HG03045 (cell line): ENCODE measurements around the gene RDX.

Source experiments
- ATAC-seq: cut with Tn5 transposase; IDR thresholded peaks from one replicate; pipeline ENCODE4 v1.9.1; 2021; ENCODE audit warnings: mild to moderate bottlenecking, moderate library complexity; ENCODE audit not compliant: unreplicated experiment

Gene RDX

DNA sequence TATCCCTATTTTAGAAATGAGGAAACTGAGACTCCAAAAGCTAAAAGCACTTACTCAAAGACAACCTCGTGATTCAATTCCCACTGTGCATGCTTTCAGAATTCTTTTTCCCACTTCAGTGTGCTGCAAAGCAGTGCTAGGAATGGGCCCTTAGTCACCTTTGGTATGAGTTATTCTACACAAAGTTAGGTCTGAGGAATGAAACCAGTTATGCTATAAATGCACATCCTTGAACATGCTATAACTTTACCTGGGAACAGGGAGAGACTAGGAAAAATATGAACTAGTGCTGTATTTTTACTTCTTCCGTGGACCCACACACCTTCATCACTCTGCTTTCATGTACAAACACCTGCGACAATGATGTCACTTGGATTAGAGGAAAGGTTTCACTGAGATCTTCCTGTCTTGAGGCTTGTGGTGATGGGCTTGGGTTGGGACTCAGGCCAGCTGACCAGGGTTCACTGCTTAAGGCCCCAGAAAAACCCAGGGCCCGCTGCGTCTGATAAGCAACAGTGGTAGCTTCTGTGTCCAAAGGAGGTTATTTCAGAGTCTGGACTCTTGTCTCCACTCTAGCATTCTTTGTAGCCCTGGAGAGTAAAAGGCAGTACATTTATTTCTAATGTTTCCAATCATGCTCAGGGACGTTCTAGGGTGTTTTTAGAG is 121.6 kb downstream of the RDX start:
- ATAC-seq, result no peak

DNA sequence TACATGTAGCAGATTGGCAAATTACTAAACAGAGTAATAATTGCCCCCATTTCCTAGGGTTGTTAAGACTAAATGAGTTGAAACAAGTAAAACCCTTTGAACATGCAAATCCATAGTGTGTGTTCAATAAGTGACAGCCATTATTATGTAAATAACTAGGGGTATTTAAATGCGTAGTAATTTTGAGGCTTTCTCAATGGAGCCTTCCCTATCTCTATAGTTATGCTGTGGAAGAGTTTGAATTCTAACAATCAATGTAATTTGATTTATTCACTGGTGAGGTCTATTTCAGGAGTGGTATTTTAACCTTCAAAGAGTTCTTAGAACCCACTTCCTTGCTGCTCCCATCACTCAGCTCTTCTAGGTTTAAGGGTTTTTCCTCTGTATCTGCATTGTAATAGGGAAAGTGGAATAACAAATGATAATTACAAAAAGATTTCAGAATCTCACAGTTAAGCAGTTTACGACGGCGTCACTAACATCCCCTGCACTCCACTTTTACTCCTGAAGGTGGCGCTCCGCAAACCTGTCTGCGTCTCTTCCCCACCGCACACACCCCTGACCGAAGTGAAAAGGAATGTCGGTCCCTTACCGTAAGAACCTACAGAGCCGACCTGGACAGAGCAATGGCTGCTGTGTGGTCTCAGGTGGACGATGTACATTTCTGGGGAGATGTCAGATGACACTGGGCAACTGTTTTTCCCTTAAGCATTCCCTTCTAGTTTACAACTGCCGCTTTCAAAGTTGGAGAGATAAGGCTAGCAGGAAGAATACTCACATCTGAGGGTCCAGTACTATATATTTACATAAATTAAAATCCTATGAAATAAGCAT is 122.4 kb downstream of the RDX start:
- no peak for ATAC-seq

DNA sequence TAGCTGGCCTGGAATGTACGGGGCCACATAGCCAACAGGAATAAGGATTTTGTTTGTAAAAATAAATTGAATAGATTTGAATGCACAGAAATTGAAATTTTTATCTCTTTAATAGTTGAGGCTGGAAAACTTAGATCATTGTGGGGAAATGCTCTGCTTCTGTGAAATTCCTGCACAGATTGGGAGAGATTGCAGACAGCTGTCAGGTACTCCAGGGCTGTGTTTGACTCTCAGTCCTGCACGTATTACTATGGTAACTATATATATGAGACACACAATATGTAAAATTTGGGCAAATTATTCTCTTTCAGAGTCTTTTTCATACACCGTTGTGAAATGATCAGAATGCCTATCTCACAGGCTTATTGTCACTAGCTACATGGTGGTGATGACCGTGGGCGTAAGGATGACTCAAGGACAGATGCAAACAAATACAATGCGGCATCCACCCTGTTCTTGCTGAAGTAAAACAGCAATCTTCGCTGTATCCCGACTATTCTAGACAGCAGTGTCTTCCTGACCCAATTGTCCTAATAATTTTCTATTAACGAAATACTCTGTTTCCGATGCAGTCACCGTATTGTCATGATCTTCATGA is 123.8 kb downstream of the RDX start:
- no peak for ATAC-seq

DNA sequence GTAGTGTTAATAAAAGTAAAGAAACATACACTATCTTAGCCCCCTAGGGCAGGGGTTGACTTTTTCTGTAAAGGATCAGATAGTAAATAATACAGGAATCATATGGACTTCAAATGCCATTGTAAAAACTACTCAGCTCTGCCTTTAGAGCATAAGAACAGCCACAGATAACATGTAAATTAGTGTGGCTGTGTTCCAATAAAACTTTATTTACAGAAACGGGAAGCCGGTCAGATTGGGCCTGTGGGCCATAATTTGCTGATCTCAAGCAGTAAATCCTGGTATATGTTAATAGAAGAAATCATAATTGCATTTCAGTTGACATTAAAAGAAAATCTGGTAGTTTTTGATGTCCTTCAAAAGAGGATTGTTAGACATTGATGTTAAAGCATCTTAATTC is 126.7 kb downstream of the RDX start:
- no peak for ATAC-seq

DNA sequence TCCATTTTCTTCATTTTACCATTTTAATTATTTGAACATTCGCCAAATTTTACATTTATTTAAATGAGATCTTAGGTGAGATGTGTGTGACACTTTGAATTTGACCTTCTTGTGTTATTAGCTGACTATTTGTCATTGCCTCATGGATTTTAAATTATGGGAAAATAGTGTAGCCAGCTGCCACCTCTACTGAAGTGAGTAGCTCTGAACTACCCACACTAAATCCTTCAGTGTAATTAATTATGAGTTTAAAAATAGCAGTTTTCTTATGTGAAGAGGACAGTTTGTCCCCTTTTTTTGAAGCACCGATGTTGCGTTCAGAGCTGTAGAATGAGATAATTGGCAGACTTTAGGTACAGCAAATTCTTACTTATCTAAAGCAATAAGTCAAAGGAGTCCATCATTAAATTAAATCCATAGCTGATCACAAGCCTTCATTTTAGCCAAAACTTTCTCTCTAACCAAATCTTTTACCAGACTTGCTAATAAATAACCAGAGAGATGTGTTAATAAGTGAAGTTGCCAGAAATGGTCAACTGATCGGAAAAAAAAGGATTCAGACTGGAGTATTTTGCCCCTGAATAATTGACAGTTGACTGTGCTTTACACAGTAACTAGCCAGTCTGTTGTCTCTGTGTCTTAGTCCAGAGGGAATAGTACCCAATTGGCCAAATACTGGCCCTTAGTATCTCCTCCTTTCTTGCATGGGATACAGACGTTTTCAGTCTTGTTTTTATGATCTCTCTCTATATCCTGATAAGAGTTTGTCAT is 128.2 kb downstream of the RDX start:
- ATAC-seq, result no peak

DNA sequence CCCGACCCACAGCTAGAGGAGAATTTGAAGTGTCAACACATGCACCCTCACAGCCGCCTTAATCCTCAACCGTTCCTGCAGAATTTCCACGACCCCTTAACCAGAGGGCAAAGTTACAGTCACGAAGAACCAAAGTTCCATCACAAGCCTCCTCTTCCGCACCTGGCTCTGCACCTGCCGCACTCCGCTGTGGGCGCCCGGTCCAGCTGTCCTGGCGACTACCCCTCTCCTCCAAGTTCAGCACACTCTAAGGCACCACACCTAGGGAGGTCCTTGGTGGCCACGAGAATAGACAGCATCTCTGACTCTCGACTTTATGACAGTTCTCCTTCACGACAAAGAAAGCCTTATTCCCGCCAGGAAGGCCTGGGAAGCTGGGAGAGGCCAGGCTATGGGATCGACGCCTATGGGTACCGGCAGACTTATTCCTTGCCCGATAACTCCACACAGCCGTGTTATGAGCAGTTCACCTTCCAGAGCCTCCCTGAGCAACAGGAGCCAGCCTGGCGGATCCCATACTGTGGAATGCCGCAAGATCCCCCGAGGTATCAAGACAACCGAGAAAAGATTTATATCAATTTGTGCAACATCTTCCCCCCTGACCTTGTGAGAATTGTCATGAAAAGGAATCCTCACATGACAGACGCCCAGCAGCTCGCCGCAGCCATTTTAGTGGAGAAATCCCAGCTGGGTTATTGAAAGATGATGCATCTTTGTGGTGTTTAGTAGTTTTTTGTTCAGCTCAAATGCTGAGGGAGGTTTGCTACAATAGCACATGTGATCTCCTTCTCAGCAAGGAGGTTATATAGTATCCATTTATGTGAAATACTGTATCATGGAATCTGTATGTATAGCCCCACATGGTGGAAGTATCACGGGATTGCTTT is 131.1 kb downstream of the RDX start:
- no peak for ATAC-seq

DNA sequence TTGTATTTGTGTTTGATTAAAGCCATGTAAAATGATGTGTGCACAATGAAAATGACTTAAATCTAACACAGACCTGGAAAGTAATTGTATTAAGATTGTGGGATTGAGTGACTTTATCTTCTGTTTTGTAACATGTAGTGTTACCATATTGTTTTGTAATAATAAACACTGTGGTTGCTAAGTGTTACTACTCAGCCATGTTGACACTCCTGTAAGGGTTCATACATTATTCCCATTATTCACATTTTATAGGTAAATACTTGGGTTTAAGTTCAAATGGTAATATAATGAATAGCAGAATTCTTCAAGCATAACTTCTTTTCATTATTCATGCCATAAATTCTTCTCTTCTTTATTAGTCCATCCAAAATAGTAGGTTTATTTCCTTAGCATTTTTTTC is 134.2 kb downstream of the RDX start:
- ATAC-seq, result no peak

DNA sequence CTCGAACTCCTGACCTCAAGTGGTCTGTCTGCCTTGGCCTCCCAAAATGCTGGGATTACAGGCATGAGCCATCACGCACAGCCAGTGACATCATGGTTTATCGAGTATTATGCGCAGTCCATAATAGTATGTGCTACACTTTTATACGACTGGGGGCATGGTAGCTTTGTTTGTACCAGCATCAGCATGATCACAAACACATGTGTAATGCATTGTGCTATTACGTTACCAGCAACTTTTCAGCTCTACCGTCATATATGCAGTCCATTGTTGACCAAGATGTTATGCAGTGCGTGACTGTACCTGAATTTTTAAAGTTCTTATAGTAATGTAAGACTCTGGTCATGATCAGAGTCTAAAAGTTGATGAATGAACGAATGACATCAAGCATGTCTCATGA is 135.4 kb downstream of the RDX start:
- no peak for ATAC-seq

DNA sequence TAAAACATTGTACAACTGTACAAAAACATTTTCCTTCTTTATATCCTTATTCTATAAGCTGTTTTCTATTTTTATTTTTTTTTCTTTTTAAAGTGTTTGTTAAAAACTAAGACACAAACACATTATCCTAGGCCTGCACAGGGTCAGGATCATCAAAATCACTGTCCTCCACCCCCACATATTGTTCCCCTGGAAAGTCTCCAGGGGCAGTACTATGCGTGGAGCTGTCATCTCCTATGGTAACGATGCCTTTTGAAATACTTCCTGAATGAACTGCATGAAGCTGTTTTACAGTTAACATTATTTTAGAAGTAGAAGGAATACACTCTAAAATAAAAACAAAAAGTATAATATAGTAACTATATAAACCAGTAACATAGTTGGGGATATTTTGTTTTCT is 136.0 kb downstream of the RDX start:
- no peak for ATAC-seq

DNA sequence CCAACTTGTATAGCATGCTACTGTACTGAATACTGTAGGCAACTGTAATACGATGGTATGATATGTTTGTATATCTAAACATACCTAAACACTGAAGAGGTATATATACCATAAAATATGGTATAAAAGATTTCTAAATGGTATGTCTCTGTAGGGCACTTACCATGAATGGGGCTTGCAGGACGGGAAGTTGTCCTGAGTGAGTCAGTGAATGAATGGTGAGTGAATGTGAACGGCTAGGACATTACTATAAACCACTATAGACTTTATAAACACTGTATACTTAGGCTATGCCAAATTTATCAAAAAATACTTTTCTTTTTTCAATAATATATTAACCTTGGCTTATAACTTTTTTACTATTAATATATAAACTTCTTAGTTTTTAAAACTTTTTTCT is 136.4 kb downstream of the RDX start:
- ATAC-seq, result no peak

DNA sequence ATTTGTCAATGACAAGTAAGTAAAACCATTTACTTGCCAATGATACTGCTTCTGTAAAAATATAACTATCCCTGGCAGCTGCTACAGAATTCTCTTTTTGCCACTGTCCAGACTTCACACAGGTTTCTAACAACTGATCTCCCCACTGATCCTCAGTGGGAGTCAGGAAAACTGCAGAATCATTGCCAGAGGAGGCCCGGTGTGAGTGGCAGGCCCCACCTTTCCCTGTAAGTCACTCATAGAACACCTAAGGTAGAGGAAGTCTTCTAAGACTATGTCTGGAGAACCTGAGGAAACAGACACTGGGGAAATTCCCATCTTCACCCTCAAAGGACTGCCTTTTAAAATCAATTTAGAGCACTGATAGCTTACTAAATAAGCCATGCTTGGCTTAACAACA is 136.9 kb downstream of the RDX start:
- no peak for ATAC-seq

DNA sequence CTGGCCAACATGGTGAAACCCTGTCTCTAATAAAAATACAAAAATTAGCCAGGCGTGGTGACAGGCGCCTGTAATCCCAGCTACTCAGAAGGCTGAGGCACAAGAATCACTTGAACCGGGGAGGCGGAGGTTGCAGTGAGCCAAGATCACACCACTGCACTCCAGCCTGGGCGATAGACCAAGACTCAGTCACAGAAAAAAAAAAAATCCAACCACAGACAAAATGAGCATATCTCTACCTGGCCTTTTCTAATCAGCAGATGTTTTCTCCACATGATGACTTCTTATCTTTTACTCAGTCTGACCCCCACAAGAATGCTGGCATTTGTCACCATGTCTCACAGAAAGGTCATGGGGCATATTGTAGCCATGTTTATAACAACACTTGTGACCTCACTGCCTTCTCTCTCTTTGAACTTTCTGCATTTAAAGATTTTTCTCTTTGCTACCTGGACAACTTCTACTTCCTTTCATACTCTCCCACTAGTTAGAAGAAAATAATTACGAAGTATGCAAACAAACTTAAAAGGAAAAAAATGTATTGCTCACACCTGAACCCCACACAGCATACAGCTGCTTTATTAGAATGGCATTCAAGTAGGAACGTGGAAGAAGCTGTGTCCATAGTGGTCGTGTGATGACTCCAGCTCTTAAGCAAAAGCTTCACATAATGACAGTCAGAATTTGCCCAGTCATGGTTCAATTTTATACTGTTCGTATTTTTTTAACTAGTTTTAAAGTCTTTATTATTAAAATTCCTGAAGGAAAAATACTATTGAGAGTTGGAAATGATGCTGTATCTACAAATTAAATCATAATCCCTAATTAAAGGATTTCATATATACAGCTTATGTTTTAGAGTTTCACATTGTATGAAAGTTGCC is 137.9 kb downstream of the RDX start:
- ATAC-seq, result no peak

DNA sequence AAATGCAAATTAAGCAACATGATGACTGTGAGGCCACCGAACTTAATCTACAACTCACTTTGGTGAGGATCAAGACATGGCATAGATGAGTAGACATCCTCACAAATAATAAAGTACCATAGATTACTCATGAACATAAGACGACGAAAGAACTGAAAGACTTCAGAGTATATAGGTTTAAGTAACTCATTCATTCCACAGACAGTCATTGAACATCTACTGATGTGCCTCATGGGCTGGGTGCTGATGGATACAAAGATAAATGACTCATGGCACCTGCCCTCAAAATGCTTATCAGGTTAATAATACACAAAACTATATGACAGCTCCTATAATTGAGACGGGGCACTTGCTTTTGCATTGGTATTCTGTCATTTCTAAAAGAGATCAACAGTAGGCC is 139.9 kb downstream of the RDX start:
- no peak for ATAC-seq

DNA sequence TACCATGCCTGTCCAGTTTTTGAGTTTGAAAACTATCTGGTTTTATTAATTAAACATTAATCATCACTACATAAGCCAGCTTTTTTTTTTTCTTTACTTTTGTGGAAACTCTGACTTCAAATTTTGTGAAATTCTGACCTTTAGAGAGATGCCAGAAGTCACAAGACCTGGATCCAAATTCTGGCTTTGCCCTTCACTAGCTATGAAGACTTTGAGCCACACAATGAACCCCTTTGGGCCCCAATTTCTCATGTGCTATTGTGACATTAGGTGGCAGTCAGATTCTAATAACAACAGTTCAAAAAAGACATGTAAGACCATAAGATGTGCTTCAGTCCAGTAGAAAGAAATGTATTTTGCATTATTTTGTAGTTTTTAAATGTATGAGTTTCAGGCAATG is 142.9 kb downstream of the RDX start:
- ATAC-seq, result no peak

DNA sequence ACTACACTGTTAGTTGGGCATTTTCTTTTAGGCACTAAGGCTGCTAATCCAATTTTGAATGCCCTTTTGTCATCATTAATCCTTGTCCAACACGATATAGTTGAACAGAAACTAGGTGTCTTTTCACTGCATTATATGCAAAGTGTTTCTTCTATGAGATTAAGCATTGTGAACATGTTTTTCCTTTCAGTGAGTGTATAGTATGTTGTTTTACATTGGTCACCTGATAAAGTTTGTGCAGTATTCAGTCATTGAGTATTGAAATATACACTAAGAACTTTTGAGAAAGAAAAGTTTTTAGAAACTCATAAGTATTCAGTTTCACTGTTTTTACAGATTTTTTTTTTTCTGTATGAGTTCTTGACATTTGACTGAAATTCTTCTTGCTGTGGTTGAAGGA is 144.2 kb downstream of the RDX start:
- ATAC-seq, result no peak

DNA sequence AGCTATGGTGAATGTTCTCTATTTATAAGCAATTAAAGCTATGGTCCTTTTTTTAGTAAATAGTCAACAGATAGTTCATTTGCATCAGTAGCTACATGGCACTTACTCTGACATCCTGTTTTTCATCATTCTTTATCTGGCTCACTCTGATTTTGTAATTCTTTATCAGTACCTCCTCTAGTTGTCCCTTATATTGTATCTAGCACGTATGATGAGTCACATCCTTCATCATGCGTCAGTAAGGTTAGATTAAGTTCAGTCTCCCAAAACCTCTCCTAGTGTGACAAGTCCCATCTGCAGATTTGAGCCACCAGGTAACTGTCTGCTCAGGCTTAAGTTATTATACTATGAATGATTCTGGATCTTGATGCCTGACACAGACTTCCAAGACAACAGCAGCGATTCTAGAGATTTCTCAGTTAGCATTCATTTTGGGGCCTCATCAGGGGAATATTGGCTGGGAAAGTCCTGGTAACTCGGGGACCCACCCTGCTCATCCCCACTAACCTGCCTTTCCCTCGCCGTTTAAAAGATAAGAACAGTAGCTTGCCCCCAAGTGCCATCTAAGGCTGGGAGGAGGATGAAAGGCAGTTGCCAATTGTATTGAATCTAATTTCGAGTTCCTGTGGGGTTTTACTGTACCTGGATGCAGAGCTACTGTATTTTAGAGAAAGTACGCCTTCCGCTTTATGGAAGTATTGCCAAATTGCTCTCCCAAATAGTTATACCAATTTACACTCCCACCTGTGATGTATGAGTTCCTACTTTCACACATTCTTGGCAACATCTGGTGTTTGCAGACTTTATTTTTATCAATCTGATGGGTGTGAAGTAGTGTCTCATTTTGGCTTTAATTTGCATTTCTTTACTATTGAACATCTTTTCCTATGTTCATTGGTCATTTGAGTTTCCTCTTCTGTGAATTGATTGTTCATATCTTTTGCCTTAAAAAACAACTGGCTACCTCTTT is 147.4 kb downstream of the RDX start:
- ATAC-seq, result no peak

DNA sequence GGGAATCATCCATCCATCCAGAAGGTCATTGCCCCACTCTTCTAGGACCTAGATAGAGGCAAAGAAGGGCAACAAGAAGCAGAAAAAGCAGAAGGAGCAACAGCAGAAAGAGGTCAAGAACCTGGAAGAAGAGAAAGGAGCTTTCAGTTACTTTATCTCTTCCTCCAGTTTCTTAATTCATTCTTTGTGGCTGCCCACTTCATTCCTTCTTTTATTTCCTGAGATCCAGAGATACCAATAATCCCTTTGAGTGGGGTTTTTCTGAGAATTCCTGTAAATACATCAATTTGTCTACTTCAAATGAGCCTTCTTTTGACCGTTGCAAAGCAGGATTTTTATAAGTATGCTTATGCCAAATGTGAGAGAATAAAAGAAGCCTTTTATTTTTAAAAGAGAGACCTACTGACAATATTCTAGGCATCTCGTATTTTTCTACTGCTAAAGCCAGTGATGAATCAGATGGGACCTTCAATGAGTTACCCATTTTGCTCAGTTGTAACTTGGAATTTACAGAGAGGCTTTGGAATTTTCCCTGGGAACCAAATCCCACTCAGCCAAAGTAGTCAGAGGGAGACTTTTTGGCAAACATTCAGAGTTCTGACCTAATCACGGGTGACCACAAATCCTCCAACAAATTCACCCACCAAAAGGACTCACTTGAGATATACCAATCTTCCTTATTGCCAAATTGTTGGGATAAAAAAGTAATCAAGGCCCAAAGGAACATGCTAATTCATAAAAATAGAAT is 148.3 kb downstream of the RDX start:
- ATAC-seq, result no peak

DNA sequence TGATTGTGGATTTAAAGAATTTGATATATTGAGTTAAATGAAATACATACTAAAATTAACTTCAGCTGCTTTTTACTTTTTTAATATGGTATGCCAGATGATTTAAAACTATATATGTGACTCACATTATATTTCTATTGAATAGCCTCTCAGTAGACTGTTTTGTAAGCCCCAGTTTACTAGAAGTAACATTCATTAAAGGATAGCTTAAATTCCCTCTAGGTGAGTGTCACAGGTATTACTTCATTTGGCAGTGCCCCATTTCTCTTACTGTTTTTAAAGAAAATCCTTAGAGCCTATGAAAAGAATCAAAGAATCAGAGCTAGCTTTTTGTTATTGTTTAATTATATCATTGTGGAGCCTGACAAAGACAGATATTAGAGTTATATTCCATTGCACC is 154.6 kb downstream of the RDX start:
- no peak for ATAC-seq
